PC-3 (cell line): ENCODE results near the gene VPS37C.

Source experiments
- EZH2phosphoT487 ChIP-seq: fragments of 300-600 bp; sonication (generic); IDR thresholded peaks from 2 replicates; pipeline ENCODE4 v1.6.1; 2018; ENCODE audit warnings: mild to moderate bottlenecking, antibody characterized with exemption, low read length, borderline replicate concordance
- TF ChIP-seq, protein P1 (sequence below): fragments of 300-600 bp; sonication (generic); conservative IDR thresholded peaks from 2 replicates; pipeline ENCODE4 v1.5.1; 2017; ENCODE audit warnings: antibody characterized with exemption, low read depth, mild to moderate bottlenecking, low read length

DNA sequence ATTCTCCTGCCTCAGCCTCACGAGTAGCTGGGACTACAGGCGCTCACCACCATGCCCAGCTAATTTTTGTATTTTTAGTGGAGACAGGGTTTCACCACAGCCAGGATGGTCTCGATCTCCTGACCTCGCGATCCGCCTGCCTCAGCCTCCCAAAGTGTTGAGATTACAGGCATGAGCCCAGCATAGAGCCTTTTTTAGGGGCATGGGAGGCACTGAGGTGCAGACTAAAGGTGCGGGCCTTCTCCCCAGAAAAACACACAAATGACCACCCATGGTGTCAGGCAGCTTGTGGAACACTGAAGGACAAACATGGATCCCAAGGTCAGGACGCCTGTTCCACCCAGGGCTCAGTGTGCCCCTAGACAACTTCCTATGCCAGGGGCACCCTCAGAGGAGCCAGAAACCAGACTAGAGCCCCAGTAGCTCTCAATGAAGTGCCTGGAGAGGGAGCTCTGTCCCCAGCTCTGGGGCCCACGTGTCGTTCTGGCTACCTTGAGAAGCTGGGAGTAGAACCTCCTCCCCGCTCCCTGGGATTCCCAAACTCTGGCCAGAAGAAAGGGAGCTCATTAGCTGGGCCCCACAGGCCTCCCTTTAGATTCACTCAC is 80.1 kb downstream of the VPS37C start:
- TF ChIP-seq, protein P1, sequence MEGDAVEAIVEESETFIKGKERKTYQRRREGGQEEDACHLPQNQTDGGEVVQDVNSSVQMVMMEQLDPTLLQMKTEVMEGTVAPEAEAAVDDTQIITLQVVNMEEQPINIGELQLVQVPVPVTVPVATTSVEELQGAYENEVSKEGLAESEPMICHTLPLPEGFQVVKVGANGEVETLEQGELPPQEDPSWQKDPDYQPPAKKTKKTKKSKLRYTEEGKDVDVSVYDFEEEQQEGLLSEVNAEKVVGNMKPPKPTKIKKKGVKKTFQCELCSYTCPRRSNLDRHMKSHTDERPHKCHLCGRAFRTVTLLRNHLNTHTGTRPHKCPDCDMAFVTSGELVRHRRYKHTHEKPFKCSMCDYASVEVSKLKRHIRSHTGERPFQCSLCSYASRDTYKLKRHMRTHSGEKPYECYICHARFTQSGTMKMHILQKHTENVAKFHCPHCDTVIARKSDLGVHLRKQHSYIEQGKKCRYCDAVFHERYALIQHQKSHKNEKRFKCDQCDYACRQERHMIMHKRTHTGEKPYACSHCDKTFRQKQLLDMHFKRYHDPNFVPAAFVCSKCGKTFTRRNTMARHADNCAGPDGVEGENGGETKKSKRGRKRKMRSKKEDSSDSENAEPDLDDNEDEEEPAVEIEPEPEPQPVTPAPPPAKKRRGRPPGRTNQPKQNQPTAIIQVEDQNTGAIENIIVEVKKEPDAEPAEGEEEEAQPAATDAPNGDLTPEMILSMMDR: no peak
- TF ChIP-seq EZH2phosphoT487: no peak
